ENCODE data around the gene EHF.

DNA sequence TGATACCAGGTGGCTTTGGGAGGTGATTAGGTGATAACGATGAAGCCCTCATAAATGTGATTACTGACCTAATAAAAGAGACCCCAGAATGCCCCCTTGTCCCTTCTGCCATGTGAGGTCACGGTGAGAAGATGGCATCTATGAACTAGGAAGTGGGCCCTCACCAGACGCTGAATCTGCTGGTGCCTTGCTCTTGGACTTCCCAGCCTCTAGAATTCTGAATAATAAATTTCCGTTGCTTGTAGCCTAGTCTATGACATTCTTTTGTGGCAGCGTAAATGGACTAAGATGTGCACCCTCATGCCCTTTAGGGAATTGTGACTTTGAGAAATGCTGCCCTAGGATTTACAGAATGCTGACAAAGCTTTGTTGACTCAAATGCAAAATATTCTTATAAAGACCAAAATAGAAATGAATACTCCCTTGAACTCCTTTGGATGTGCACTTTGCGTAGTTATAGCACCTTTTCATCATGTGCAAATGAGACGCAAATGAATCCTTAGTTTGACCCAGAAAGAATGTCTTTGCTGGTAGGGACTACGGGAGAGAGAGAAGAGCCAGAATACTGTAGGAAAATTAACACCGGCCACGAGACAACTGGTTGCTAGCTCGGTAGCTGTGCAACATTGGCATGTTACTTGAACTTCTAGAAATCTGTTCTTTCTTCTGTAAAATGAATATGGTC, 24.8 kb upstream of the EHF start:
- TF ChIP-seq, protein P1, sequence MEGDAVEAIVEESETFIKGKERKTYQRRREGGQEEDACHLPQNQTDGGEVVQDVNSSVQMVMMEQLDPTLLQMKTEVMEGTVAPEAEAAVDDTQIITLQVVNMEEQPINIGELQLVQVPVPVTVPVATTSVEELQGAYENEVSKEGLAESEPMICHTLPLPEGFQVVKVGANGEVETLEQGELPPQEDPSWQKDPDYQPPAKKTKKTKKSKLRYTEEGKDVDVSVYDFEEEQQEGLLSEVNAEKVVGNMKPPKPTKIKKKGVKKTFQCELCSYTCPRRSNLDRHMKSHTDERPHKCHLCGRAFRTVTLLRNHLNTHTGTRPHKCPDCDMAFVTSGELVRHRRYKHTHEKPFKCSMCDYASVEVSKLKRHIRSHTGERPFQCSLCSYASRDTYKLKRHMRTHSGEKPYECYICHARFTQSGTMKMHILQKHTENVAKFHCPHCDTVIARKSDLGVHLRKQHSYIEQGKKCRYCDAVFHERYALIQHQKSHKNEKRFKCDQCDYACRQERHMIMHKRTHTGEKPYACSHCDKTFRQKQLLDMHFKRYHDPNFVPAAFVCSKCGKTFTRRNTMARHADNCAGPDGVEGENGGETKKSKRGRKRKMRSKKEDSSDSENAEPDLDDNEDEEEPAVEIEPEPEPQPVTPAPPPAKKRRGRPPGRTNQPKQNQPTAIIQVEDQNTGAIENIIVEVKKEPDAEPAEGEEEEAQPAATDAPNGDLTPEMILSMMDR (conservative IDR thresholded peaks at IDR 0.05), result no peak
- no peak for TF ChIP-seq EZH2 (IDR thresholded peaks at IDR 0.05; ENCODE audit: low read depth)

Data from PC-9 (cell line).